Calu3 (cell line): ENCODE measurements around the gene TTC34. TPM values are rescaled to one million over a fixed set of nuclear protein-coding genes. Genes with fewer than 3 reads are reported as not detected.
"Not testable (repeated sequence)": the region's sequence is repeated elsewhere in the genome, so short reads cannot be mapped to it uniquely, and the experiment has no call there.

ENCODE experiments used
- BruUV-seq: library from RNA; stranded (reverse); fragments of 400-500 nt; replicated peaks from 2 replicates; lab custom pipeline; 2021; lab: Mats Ljungman, UMichigan
- CTCF ChIA-PET: fragments of 300-600 bp; sonication (Branson Sonifier 250); formaldehyde crosslinking; loops from one replicate; lab custom pipeline; 2022; ENCODE audit warnings: antibody characterized with exemption; lab: Charles Lee
- DNase-seq: peaks from one replicate; pipeline ENCODE4 v3.0.0; 2022
- H3K27ac Mint-ChIP-seq: one replicate; pipeline ENCODE4 v1.8.0; 2022; ENCODE audit warnings: mixed read lengths; ENCODE audit not compliant: unreplicated experiment
- H3K27me3 Mint-ChIP-seq: one replicate; pipeline ENCODE4 v1.8.0; 2022; ENCODE audit warnings: mixed read lengths; ENCODE audit not compliant: unreplicated experiment
- H3K36me3 Mint-ChIP-seq: one replicate; pipeline ENCODE4 v1.8.0; 2022; ENCODE audit warnings: mild to moderate bottlenecking, moderate library complexity, mixed read lengths; ENCODE audit not compliant: insufficient read depth, unreplicated experiment
- H3K4me1 Mint-ChIP-seq: one replicate; pipeline ENCODE4 v1.8.0; 2022; ENCODE audit warnings: mild to moderate bottlenecking, low read depth, mixed read lengths; ENCODE audit not compliant: unreplicated experiment
- H3K4me3 Mint-ChIP-seq: one replicate; pipeline ENCODE4 v1.8.0; 2022; ENCODE audit warnings: mild to moderate bottlenecking, low read depth, moderate library complexity, mixed read lengths; ENCODE audit not compliant: unreplicated experiment
- H3K9me3 Mint-ChIP-seq: one replicate; pipeline ENCODE4 v1.8.0; 2022; ENCODE audit warnings: low read depth, mixed read lengths; ENCODE audit not compliant: unreplicated experiment
- CTCF ChIP-seq: fragments of 200-600 bp; IDR thresholded peaks from one replicate; pipeline ENCODE4 v1.8.0; 2022; ENCODE audit warnings: antibody characterized with exemption; ENCODE audit not compliant: unreplicated experiment
- intact Hi-C: fragments of 100-400 bp; cut with micrococcal nuclease; formaldehyde crosslinking; loops from one replicate; pipeline ENCODE4 v1.10.0; 2022; ENCODE audit not compliant: unreplicated experiment
- total RNA-seq: library from RNA; stranded (reverse); gene quantifications from 2 replicates; pipeline ENCODE4 v1.2.3, GENCODE V29; 2022

The TTC34 gene
- total RNA-seq, 1 experiment from 2014 or later = 1.3 TPM

- intact Hi-C loops = no loop called here
- DNase-seq = no peak
- Mint-ChIP-seq H3K36me3 (no peaks in the 10 kb centered on the region), H3K27ac (no peak overlapping the region), H3K4me3 (no peak overlapping the region), H3K9me3 (no peaks in the 10 kb centered on the region), H3K4me1 (no peaks in the 10 kb centered on the region), H3K27me3 (peaks cover 42% of the 10 kb centered on the region)
- BruUV-seq = no TSS peak
- TF ChIP-seq CTCF = no peak
- CTCF ChIA-PET = no interaction called here
These were observed 998 bp upstream of the TTC34 start for GRCh38 chr1:2802421-2802961.

- Mint-ChIP-seq H3K27ac (no peak overlapping the region), H3K27me3 (peaks cover 41% of the 10 kb centered on the region), H3K9me3 (no peaks in the 10 kb centered on the region), H3K4me3 (no peak overlapping the region), H3K36me3 (no peaks in the 10 kb centered on the region), H3K4me1 (no peaks in the 10 kb centered on the region)
- DNase-seq = no peak
- BruUV-seq = no TSS peak
- CTCF ChIA-PET = no interaction called here
- TF ChIP-seq CTCF = no peak
- intact Hi-C loops = no loop called here
These were observed 447 bp downstream of the TTC34 start for GRCh38 chr1:2801046-2801445.

- no peak for TF ChIP-seq CTCF
- no peaks in the 10 kb centered on the region for H3K4me1 Mint-ChIP-seq
- peaks cover 37% of the 10 kb centered on the region for H3K27me3 Mint-ChIP-seq
- H3K9me3 Mint-ChIP-seq = no peaks in the 10 kb centered on the region
- no peaks in the 10 kb centered on the region for H3K36me3 Mint-ChIP-seq
- no peak overlapping the region for H3K4me3 Mint-ChIP-seq
- H3K27ac Mint-ChIP-seq = no peak overlapping the region
- no TSS peak for BruUV-seq
- CTCF ChIA-PET = no interaction called here
- intact Hi-C loops = no loop called here
- DNase-seq = no peak
These were observed 838 bp downstream of the TTC34 start for GRCh38 chr1:2800664-2801045.

- no peak for DNase-seq
- no TSS peak for BruUV-seq
- Mint-ChIP-seq H3K4me3 (no peak overlapping the region), H3K9me3 (no peaks in the 10 kb centered on the region), H3K4me1 (no peaks in the 10 kb centered on the region), H3K27ac (no peak overlapping the region), H3K36me3 (no peaks in the 10 kb centered on the region), H3K27me3 (peaks cover 34% of the 10 kb centered on the region)
- intact Hi-C loops = no loop called here
- CTCF ChIA-PET = interaction anchor here (0.6 kb wide), 1 partner anchor 631 kb away, joined by 4 read pairs; no protein-coding TSS in a partner anchor
- TF ChIP-seq CTCF = no peak
These were observed 1.5 kb downstream of the TTC34 start for GRCh38 chr1:2799811-2800663.

GRCh38 chr1:2798958-2799357 lies 2.5 kb downstream of the TTC34 start:
- CTCF ChIA-PET = interaction anchor here (0.6 kb wide), 1 partner anchor 632 kb away, joined by 4 read pairs; no protein-coding TSS in a partner anchor
- H3K4me3 Mint-ChIP-seq, H3K9me3 Mint-ChIP-seq, H3K4me1 Mint-ChIP-seq, DNase-seq, H3K36me3 Mint-ChIP-seq, intact Hi-C loops, H3K27ac Mint-ChIP-seq, BruUV-seq: not testable (repeated sequence)
- peaks cover 34% of the 10 kb centered on the region for H3K27me3 Mint-ChIP-seq
